Measurements from ENCODE around the gene ZNF575. TPM values are rescaled to one million over a fixed set of nuclear protein-coding genes. Genes with fewer than 3 reads are reported as not detected.

The ZNF575 gene
- total RNA-seq, 1 donor from 2014 or later: 4.1 TPM

DNA sequence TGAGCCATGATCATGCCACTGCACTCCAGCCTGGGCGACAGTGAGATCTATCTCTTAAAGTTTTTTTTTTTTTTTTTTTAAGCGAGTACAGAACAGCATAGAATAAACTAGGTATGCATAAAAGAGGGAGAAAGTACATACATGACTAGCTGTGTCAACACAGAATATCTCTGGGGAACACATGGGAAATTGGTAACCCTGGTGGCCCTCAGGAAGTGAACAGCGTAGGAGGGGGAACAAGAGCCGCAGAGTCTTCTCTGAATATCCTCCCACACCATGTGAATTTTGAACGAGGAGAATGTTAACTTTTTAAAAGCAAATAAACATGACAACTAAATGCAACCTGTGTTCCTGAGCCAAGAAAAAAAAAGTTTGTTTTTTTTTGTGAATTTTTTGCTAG lies 43.7 kb upstream of the ZNF575 start:
- no peak for DNase-seq (ENCODE audit: low spot score)

DNA sequence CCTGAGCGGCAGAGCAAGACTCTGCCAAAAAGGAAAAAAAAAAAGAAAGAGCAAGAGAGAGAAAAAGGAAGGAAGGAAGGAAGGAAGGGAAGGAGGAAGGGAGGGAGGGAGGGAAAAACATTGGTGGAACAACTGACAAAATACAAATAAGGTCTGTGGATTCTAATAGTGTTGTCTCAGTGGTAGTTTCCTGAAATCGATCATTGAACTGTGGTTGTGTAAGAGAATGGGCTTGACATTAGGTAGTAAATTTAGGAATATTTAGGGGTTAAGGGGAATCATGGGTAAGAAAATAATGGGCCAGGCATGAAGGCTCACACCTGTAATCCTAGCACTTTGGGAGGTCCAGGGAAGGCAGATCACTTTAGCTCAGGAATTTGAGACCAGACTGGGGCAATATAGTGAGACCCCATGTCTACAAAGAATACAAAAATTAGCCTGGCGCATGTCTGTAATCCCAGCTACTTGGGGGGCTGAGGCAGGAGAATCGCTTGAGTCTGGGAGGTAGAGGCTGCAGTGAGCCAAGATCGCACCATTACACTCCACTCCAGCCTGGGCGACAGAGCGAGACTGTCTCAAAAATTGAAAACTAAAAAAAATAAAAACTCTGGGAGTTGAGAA lies 42.9 kb upstream of the ZNF575 start:
- no peak overlapping the region for H3K27ac Mint-ChIP-seq (ENCODE audit: unreplicated experiment)
- H3K27me3 Mint-ChIP-seq (ENCODE audit: low read depth): no peaks in the 10 kb centered on the region
- peaks cover 2% of the 10 kb centered on the region for H3K36me3 Mint-ChIP-seq (ENCODE audit: low read depth)
- TF ChIP-seq, protein P1, sequence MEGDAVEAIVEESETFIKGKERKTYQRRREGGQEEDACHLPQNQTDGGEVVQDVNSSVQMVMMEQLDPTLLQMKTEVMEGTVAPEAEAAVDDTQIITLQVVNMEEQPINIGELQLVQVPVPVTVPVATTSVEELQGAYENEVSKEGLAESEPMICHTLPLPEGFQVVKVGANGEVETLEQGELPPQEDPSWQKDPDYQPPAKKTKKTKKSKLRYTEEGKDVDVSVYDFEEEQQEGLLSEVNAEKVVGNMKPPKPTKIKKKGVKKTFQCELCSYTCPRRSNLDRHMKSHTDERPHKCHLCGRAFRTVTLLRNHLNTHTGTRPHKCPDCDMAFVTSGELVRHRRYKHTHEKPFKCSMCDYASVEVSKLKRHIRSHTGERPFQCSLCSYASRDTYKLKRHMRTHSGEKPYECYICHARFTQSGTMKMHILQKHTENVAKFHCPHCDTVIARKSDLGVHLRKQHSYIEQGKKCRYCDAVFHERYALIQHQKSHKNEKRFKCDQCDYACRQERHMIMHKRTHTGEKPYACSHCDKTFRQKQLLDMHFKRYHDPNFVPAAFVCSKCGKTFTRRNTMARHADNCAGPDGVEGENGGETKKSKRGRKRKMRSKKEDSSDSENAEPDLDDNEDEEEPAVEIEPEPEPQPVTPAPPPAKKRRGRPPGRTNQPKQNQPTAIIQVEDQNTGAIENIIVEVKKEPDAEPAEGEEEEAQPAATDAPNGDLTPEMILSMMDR (IDR thresholded peaks at IDR 0.05): no peak
- no peak overlapping the region for H3K4me3 Mint-ChIP-seq (ENCODE audit: unreplicated experiment)
- H3K4me1 Mint-ChIP-seq (ENCODE audit: low read depth): no peaks in the 10 kb centered on the region
- H3K9me3 Mint-ChIP-seq (ENCODE audit: low read depth): no peaks in the 10 kb centered on the region
- no peak for DNase-seq (ENCODE audit: low spot score)

More for the DNA sequence above, 43.7 kb upstream of the ZNF575 start:
- H3K9me3 Mint-ChIP-seq (ENCODE audit: low read depth): no peaks in the 10 kb centered on the region
- no peaks in the 10 kb centered on the region for H3K4me1 Mint-ChIP-seq (ENCODE audit: low read depth)
- no peak overlapping the region for H3K27ac Mint-ChIP-seq (ENCODE audit: unreplicated experiment)
- no peak overlapping the region for H3K4me3 Mint-ChIP-seq (ENCODE audit: unreplicated experiment)
- no peaks in the 10 kb centered on the region for H3K36me3 Mint-ChIP-seq (ENCODE audit: low read depth)
- H3K27me3 Mint-ChIP-seq (ENCODE audit: low read depth): no peaks in the 10 kb centered on the region
- TF ChIP-seq, protein P1 (IDR thresholded peaks at IDR 0.05): no peak

DNA sequence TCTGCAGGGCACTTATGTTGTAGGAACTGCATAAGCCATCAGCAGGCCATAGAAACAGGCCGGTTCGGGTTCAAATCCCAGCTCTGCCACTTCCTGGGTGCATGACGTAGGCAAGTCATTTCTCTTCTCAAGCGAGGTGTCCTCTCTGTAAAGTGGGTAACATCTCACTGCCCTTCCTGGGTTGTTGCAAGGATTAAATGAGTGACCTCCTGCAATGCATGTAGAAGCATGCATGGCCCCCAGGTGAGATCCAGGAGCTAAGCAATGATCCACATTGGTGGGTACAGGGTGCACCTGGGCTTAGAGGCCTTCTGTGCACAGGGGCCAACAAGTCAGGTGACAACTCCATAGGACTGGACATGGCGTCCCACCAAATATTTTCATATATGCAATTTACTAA lies 42.2 kb upstream of the ZNF575 start:
- Mint-ChIP-seq H3K9me3 (ENCODE audit: low read depth) (no peaks in the 10 kb centered on the region), H3K27ac (ENCODE audit: unreplicated experiment) (no peak overlapping the region), H3K36me3 (ENCODE audit: low read depth) (peaks cover 6% of the 10 kb centered on the region), H3K4me3 (ENCODE audit: unreplicated experiment) (no peak overlapping the region), H3K4me1 (ENCODE audit: low read depth) (no peaks in the 10 kb centered on the region), H3K27me3 (ENCODE audit: low read depth) (no peaks in the 10 kb centered on the region)
- no peak for DNase-seq (ENCODE audit: low spot score)
- TF ChIP-seq, protein P1 (IDR thresholded peaks at IDR 0.05): no peak

DNA sequence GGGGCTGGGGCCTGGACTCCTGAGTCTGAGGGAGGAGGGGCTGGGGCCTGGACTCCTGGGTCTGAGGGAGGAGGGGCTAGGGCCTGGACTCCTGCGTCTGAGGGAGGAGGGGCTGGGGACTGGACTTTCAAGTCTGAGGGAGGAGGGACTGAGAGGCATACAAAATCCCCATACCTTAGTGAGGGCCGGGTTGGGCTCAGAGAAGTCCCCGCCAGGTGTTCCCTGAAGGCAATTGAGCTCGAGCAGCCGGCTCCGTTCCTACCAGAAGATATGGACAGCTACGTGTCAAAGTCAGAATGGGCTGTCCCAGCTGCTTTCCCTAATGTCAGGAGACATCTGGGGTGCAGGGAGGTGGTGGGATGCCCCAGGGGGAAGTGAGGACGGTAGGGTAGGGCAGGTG lies 37.9 kb upstream of the ZNF575 start:
- Mint-ChIP-seq H3K4me3 (ENCODE audit: unreplicated experiment) (no peak overlapping the region), H3K9me3 (ENCODE audit: low read depth) (no peaks in the 10 kb centered on the region), H3K27me3 (ENCODE audit: low read depth) (no peaks in the 10 kb centered on the region), H3K27ac (ENCODE audit: unreplicated experiment) (no peak overlapping the region), H3K4me1 (ENCODE audit: low read depth) (no peaks in the 10 kb centered on the region), H3K36me3 (ENCODE audit: low read depth) (peaks cover 12% of the 10 kb centered on the region)
- DNase-seq (ENCODE audit: low spot score): no peak
- TF ChIP-seq, protein P1 (IDR thresholded peaks at IDR 0.05): no peak

DNA sequence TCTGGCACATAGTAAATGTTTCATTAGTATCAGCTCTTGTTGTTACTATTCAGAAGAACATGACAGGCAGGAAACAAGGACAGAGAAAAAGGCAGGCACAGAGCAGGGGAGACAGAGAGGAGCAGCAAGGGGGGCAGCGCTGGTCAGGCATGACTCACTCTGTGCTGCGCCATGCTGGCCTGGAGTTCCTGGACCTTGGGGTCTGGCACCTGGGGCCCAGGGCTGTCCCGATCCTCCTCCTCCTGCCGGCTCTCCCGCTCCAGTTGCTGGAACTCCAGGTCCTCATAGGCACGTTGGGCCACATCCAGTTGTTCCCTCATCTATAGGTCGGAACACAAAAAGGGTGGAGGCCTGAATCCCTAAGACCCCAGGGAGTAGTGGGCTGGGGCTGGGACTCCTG lies 36.0 kb upstream of the ZNF575 start:
- Mint-ChIP-seq H3K27ac (ENCODE audit: unreplicated experiment) (no peak overlapping the region), H3K9me3 (ENCODE audit: low read depth) (no peaks in the 10 kb centered on the region), H3K27me3 (ENCODE audit: low read depth) (no peaks in the 10 kb centered on the region), H3K4me1 (ENCODE audit: low read depth) (no peaks in the 10 kb centered on the region), H3K36me3 (ENCODE audit: low read depth) (peaks cover 14% of the 10 kb centered on the region), H3K4me3 (ENCODE audit: unreplicated experiment) (no peak overlapping the region)
- no peak for DNase-seq (ENCODE audit: low spot score)
- TF ChIP-seq, protein P1 (IDR thresholded peaks at IDR 0.05): no peak
